Left lobe of liver (tissue), 1 donor: ENCODE results near the gene RIPOR2. TPM values are rescaled to one million over a fixed set of nuclear protein-coding genes. Genes with fewer than 3 reads are reported as not detected.

Experiments used
- total RNA-seq: library from RNA; stranded (reverse); gene quantifications from one replicate; pipeline ENCODE4 v1.2.1, GENCODE V29; 2021
- donor health status: DM: no; HTN: yes; CAD: no.

RIPOR2 gene
- total RNA-seq, 1 donor from 2014 or later: 3.0 TPM

Other genes with a start within 250 kb of the RIPOR2 start
- 44.8 TPM for gene C6orf62, start 216.8 kb downstream of the RIPOR2 start, total RNA-seq
- 8.4 TPM for gene GMNN, start 161.0 kb downstream of the RIPOR2 start, total RNA-seq
- gene ARMH2, start 137.0 kb downstream of the RIPOR2 start, total RNA-seq: not detected